Activated CD4-positive, alpha-beta T cell treated with anti-CD3 and anti-CD28 coated beads, Interleukin-2, amount 50 U/mL, for 48 hours (primary cell): ENCODE results near the gene MGP.
A peak's percentile ranks its signal among the peaks of the same experiment; 100 is the strongest.

Experiments
- DNase-seq, 2 experiments: peaks; one replicate each; pipeline ENCODE4 v3.0.0-alpha.2; 2020

Gene MGP

DNA sequence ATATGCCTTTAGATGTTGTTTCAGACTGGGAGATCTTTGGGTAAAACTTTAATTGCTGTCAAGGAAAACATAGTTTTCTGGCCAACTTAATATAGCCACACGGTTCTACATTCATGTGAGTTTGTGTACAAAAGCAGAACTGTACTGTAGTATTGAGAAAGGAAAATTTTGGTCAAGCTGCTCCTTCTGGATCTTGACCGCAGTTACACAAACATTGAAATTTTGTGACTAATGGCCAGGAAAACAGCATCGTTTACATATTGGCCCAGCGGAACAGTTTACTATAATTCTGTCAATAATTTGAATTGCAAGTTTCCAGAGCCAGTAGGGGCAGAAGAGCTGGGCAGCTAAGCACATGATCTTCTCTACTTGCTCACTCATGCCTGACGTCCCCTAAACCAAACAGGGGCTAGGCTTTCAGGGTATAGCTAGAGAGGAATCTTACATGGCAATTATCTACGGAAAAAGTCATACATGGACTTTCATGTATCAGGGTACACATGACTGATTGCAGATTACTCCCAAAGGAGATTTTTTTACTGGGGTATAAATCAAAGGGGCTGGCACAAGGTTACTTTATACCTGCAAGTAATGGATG is 31.0 kb downstream of the MGP start:
- no peak for DNase-seq

DNA sequence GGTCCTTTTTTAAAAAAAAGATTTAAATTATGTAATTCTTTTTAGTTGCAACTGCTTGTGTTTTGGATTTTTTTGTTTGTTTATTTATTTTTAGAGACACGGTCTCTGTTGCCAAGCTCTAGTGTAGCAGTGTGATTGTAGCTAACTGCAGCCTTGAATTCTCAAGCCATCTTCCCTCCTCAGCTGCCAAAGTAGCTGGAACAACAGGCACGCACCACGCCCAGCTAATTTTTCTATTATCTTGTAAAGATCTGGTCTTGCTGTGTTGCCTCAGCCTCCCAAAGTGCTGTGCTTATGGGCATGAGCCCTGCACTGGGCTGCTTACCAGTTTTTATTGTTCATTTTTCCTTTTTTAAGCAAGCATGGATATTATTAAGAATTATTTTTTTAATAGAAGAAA is 31.7 kb downstream of the MGP start:
- no peak for DNase-seq

DNA sequence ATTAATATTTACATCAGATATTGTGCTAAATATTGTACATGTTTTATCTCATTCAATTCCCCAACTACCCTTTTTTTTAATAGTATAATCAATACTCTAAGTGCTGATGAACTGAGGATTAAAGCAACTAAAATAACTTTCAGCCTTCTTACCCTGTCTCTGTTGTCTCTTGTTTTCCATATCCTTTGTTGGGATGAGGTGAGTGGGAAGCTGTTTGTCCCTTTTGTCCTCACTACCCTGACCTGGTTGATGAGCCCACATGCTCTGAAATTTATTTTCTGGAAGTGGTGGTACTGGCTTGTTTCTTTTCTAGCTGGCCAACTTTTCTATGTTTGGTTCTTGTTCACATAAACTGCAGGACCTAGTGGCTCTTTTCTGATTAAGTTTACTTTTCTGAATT is 32.8 kb downstream of the MGP start:
- no peak for DNase-seq

DNA sequence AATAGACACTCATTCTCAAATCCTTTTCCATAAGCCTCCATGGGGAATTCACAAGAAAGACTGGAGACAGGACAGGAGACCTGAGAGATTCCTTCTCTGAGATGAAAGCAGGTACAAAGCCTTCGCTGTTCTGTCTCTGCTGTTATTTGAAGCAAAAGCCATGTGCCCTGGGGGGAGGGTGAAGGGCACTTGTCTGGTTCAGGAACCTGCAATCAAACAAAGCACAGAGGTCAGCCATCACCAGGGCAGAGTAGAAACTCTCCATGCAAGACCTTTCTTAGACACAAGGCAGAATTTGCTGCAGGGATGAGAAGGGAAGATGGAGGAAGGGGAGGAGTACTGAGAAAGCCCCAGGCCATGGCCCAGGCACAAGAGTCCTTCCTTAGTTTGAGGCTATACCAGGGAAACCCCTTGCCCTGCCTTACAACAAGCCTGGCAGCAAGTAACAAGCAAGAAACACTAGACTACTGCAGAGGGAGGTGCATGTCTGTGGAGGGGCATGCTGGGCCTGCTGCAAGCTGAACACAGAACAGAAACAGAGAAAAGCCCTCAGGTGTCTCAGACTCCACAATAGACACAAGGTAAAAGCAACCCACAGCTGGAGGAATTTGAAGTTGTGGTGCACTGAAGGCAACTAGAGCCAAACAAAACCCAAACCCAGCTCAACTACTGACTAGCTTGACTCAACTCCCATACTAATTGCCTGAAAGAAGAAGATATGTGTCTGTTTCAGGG is 34.6 kb downstream of the MGP start:
- no peak for DNase-seq

DNA sequence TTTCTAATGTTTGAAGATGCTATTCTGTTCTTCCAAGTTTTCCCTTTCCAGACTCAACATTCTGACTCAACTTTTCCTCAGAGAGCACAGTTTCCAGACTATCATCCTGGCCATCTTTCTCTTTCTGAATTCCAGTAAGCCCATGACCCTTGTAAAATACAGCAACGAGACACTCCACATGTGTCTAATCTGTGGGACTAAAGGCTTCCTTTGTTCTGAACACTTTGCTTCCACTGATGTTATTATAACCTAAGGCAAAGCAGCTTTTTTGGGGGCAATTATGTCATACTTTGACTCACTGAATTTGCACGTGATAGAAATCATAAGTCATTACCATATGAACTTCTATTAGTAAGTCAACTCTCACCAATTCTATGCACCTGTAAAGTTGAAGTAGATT is 36.0 kb downstream of the MGP start:
- DNase-seq, result no peak

DNA sequence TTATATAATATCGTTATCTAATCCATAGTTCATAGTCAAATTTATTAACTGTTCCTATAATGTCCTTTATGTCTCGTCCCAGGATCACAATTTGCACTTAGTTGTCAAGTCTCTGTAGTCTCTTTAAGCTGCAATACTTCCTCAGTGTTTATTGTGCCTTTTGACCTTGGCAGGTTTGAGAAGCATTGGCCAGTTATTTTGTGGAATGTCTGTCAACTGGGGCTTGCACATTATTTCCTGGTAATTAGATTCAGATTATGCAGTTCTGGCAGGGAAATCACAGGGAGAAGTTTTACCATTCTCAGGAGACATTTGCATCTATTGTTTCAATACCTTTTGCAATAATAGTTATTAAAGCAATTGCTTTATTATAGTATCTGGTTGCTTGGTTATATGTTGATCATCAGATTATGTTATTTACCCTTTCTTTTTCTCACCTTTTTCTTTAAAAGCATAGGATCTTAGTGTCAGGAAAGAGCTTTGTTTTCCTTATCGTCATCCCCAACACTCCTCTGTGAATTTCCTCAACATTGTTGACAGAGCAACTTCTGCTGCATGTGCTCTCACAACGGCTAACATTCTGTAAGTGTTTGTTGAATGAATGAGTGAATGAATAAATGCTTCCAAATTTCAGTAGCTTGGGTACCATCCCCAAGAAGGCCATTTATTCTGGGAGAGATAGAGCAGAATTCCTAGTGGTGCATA is 38.6 kb downstream of the MGP start:
- no peak for DNase-seq

DNA sequence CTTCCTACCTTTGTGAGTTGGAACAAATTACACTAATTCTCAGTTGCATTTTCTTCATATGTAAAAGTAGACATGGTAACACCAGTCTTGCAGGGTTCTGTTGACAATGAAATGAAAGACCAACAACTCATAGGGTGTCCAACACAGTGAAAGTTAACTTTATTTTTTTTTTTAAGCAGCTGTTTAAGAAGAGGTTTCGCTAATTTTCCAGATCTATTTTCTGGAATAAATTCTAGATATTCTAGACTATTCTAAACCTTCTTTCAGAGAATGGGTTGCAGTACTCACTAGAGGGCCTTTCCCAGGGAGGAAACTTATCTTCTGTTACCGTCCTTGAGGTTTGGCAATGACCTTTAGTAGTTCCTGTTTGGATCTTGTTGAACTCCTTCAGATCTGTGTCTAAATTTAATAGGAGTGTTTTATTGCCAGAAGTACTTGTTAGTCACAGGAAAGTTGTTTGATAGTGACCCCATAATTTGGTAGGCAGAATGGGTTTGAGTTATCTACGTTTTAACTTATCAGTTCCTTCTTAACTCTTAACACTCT is 39.5 kb downstream of the MGP start:
- no peak for DNase-seq

DNA sequence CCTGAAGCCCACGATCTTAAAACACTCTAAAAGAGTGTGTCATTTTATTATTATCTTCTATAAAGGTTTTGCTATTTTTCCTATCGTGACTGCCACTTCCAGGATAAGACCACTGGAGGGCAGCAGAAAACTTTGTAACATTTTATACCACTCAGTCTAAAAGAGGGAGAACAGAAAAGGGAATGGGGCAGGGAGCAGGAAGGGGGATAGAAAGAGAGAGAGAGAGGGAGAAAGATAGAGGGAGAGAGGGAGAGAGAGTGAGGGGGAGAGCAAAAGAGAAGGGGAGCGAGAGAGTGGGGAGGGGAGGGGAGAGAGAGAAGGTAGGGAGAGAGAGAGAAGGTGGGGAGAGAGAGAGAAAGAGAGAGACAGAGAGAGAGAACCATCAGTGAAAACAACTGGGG is 40.3 kb downstream of the MGP start:
- DNase-seq, result peak; percentile 33 to 46

DNA sequence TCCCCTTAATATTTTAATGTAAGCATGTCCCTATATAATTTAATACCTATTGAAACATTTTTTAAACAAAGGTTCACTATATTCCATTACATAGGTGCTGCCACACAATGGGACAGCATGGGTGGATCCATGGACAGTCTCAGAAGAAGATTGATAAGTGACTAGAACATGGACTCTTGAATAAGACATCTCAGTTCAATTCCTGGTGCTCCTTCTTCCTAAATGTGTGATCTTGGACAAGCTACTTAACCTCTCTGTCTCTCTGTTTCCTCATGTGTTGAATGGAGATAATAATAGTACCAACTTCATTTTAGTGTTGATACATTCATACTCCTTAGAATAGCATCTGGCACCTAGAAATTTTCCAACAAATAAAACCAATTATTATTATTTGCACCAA is 41.3 kb downstream of the MGP start:
- no peak for DNase-seq

DNA sequence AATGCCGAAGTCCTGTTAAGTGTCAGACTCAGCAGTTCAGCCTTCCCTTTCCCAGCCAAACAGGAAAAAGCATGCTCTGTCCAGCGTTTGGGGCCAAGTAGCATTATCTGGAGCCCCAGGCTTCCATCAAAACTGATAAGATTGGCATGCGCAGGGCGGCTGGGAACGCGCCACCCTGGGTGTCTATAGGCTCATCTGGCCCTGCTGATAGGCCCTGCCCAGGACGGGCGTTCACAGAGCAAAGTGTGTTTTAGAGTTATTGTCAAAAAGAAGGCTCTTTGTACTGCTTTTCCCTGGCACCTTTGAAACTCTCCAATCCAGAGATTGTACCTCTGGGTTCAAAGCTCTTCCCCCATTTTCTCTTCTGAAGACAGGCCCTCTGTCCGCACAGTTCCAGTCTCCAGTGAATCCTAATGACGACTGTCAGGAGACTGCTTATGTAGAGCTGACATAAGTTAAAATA is 42.2 kb downstream of the MGP start, which contains the start of gene ART4:
Gene ART4, minus strand, starts transcription at position 102 of the 463 bp plus-strand sequence. CDS start 413 bp downstream, outside the sequence.
- no peak for DNase-seq

DNA sequence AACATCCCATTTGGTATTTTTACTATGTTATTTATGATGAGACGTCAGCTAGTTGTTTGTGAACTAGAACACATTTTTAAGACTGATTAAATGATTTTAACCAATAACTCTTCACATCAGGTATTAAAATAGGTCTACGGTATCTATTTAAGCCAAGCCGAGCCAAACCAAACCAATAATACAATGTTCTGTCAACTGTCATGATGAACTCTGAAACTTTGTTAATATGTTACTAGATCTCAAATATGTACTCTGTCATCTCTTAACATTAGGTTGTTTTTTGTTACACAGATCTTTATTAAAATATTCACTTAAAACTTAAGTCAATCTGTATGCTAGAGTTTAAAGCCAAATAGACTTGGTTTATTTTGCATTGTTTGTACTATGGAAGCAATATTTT is 43.3 kb downstream of the MGP start:
- DNase-seq, result no peak

DNA sequence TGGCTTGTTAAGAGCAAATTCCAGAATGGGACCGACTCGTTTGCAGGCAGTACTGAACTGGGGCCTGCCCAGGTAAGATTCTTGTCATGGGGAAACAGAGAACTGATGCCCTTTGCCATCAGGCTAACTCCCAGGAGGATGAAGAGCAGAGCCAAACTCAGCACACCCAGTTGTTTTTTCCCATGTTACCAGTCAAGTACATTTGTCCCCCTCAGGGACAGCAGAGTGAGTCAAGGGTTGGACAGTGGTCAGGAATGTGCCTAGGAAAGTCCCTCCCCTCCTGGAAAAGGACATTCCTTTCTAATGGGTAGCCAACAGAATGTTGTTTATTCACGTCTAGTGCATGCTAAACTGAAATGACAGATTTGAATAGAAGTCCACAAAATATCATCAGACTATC is 43.9 kb downstream of the MGP start:
- no peak for DNase-seq

DNA sequence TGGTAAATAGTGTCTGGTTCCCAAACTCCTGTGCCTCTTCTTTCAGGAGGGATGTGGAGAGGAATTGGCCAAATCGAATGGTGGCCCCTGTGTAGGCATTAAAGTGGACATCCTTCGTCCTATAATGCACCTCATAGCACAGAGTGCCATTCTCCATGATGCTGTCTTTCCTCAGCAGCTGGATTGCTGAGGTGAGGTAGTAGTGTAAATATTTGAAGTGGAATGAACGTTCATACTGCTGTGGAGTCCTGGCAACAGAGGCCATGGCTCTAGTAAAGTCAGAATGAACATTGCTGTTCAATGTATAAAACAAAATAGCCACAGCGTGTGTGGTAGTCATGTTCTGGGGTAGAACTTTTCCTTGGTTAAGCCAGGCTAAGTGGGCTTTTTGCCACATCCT is 45.0 kb downstream of the MGP start:
- no peak for DNase-seq

DNA sequence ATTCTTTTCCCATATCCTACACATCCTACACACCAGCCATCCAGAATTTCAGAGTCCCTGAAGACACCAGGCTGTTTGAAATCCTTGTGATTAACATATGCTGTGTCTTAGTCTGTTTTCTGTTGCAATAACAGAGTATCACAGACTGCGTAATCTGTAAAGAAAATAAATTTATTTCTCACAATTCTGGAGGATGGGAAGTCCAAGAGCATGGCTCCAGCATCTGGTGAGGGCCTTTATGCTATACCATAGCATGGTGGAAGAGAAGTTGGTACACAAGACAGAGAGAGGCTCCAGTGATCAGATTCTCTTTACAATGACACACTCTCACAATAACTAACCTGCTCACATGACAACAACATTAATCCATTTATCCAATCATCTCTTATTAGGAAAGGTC is 46.4 kb downstream of the MGP start:
- no peak for DNase-seq

DNA sequence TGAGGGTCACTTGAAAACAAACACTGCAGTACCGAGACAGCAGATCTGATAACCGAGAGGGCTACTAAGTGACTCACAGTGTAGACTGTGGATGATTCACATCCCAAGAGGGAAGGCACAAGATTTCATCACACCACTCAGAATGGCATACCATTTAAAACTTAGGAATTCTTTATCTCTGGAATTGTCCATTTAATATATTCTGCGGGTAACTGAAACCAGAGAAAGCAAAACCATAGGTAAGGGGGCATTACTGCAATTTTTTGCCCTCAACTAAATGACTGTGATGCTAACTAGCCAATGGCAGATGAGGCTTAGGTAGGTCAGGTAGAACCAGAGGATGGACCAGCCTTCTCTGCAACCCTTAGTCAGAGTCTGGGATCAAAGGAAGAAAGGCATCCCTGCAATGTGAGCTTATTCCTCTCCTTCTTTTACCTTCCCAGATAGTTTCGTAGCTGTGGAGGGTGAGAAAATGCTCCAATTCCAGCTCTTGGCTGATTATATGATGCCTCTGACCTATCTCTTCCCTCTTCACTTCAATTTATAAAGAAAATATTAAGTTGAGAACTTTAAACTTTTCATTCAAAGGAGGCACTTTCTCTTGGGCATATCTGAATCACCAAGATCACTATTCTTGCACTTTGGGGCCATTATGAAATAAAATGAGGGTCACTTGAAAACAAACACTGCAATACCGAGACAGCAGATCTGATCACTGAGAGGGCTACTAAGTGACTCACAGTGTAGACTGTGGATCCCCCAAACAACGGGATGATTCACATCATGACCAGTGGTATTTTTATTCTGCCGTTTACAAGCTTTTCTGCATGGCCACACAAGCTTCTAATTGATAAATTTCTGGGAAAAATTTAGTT is 49.1 kb downstream of the MGP start:
- DNase-seq, result no peak

DNA sequence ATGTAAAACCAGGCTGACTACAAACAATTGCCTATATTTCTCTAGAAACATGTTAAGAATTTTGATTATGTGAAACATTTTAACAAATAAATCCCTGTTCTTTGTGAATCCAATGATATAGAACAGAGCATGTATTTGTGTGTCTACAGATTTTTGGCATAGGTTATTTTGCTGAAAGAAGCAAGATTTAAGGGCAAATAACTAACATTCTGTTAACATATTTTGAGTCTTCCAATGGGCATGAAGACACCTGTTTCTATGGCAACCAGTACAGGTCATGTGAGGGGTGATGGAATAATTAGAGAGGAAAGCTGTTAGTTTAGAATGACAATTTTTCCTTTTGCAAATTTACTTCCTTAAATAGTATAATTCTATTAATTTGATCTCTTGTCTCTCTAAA is 51.1 kb downstream of the MGP start:
- no peak for DNase-seq

DNA sequence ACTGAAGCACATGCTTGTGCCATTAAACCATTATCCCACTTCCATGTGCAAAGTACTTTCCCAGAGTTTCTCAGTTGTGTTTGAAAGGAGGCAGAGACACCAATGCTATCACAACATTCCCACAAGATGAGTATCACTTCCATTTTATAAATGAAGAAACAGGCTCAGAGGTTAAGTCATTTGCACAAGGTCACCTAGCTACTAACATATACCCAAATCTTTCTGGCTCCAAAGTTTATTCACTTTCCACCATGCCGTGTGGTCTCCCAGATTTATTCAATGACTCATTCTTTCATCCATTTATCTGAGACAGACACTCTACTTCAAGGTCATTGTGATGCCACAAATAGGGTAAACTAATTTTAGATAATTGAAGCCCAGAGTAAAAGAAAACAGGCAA is 51.7 kb downstream of the MGP start:
- no peak for DNase-seq

DNA sequence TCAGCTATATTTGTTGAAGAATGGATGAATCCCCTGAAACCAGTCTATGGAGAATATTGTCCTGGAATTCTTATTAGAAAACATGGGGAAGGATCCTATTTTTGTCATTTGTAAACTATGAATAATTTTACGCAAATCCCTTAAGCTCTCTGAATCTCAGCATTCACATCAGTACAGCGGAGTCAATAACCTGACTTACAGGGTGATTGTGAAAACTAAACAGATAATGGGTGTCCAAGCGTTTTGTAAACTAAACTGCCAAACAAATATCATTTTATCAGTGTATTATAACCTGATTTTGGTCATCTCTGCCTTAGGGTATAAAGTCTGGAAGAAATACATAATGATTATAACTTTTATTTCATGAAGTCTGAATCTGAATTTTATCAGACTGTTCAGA is 52.3 kb downstream of the MGP start:
- DNase-seq, result no peak
